Activated CD8-positive, alpha-beta memory T cell treated with anti-CD3 and anti-CD28 coated beads for 4 hours (primary cell): ENCODE measurements around the gene SPSB3.
"Not testable (repeated sequence)": the region's sequence is repeated elsewhere in the genome, so short reads cannot be mapped to it uniquely, and the experiment has no call there.

Experiments used
- DNase-seq, 2 donors: peaks; one replicate each; pipeline ENCODE4 v3.0.0-alpha.2; 2020; ENCODE audit warnings: low read depth in 2 of 2

Gene SPSB3

GRCh38 chr16:1743376-1744337 lies 38.7 kb downstream of the SPSB3 start:
- DNase-seq: no peak

DNA sequence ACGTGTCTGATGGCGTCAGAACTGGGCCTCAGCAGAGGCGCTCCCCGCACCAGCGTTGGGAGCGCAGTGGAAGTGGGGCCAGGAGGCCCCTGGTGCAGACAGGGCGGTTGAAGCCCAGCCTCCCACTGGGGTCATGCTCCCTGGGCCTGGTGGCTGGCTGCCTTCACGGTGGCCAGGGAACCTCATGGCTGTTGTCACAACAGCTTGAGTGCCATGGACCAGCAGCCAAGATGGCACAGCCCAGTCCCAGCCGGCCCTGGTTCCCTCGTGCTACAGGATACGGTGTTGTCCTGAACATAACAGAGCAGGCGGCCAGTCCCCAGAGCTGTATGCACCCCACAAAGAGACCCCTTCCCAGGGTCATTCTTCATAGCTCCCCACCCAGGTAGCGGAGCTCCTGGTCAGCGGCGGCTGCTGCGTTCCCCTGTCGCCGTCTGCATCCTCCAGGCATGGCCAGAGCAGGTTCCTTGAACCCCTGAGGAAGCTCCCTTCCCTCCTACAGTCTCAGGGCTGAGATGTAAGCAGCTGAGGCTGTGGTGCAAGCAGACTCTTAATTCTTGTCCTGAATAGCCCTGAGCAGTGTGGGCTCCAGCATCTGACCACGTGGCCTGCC lies 40.7 kb downstream of the SPSB3 start:
- DNase-seq: no peak

GRCh38 chr16:1740781-1741490 lies 41.4 kb downstream of the SPSB3 start:
- DNase-seq: no peak

DNA sequence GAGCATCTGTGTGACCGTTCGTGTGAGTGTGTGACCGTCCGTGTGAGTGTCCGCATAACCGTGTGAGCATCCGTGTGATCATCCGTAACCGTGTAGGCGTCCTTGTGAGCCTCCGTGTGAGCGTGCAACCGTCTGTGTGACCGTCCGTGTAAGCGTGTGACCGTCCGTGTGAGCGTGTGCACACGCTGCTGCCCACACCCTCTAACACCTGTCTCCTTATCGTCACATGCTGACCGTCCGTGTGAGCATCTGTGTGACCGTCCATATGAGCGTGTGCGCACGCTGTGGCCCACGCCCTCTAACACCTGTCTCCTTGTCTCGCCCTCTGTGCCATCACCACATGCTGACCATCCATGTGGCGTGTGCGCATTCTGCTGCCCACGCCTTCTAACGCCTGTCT lies 42.1 kb downstream of the SPSB3 start:
- DNase-seq: no peak

DNA sequence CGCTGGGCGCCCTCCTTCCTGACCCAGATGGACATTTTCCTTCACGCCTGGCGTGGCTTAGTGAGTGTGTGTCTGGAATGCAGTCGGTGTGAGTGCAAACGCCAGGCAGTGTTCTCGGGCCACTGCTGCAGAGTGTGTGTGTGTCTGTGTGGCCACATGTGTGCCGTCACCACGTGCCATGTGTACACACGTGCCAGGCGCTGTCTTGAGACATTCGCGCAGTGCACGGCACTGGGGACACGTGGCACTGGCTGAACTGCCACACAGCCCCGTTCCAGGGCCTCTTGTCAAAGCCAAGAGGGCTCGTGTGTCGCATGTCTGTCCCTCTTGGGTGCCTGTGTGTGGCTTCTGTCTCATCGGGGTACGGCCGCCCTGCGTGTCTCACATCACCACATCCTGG lies 47.6 kb downstream of the SPSB3 start:
- no peak for DNase-seq

DNA sequence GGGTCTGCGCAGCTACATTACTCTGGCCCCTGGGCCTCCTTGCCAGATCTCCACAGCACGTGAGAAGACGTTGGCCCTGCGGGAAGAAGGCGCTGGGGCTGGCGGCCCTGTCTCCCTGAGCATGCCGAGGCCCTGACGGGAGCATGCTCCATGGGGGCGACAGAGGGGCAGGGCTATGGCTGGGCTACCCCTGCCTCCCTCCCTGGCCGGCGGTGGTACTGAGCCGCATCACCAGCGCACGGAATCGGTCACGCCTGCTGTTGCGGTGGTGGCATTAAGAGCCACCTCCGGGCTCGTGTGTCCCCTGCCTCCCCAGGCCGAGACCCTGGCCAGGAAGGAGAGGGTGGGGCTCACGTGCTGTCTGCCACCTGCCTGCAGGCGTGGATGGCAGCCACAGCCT lies 48.2 kb downstream of the SPSB3 start:
- no peak for DNase-seq

DNA sequence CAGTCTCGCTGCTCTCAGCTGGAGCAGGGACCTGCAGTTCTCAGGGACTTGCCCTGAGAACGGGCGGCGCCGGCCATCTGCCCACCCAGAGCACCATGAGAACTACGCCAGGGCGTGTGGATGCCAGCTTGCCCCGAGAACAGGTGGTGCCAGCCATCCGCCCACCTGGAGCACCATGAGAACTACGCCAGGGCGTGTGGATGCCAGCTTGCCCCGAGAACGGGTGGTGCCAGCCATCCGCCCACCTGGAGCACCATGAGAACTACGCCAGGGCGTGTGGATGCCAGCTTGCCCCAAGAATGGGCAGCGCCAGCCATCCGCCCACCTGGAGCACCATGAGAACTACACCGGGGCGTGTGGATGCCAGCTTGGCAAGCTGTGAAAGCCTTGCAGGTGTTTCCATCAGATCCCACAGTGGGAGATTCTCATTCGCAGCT lies 49.8 kb downstream of the SPSB3 start:
- DNase-seq: not testable (repeated sequence)

DNA sequence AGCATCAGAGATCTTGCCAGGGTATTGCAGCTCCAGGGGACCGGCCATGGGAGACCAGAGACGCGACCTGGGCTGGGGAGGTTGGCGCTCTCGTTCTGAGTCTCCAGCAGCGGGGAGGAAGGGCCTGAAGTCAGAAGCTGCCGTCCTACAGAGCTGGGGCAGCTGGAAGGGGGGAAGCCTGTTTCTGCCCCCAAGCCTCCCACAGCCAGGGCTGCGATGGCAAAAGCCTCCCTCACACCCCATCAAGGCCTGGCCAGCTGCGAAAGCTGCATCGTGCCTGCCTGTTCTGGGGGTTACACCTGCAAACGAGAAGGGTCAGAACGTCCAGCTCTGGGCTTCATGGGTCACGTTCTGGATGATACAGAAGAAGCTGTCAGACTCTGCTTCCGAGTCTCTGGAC lies 50.3 kb downstream of the SPSB3 start:
- no peak for DNase-seq

DNA sequence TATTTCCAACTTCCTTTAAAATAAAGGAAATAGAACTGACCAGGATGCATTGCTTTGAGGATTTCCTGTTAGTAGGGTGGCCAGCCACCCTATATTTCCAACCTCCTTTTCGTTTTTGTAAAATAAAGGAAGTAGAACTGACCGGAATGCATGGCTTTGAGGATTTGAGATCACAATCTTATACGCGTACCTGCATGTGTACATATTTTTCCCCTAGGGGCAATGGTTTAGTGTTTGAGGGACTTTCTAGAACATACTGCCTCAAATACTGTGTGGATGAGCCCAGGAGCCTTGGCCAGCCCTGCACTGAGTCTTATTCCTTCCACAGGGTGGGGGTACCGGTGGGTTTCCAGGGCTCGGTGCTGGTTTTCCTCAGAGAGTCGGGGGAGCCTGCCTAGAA lies 50.8 kb downstream of the SPSB3 start:
- DNase-seq: no peak

- DNase-seq: no peak
These were observed 51.3 kb downstream of the SPSB3 start for GRCh38 chr16:1731073-1731472.

- no peak for DNase-seq
These were observed 52.9 kb downstream of the SPSB3 start for GRCh38 chr16:1729445-1729844.

GRCh38 chr16:1729026-1729425 lies 53.3 kb downstream of the SPSB3 start:
- DNase-seq: no peak

DNA sequence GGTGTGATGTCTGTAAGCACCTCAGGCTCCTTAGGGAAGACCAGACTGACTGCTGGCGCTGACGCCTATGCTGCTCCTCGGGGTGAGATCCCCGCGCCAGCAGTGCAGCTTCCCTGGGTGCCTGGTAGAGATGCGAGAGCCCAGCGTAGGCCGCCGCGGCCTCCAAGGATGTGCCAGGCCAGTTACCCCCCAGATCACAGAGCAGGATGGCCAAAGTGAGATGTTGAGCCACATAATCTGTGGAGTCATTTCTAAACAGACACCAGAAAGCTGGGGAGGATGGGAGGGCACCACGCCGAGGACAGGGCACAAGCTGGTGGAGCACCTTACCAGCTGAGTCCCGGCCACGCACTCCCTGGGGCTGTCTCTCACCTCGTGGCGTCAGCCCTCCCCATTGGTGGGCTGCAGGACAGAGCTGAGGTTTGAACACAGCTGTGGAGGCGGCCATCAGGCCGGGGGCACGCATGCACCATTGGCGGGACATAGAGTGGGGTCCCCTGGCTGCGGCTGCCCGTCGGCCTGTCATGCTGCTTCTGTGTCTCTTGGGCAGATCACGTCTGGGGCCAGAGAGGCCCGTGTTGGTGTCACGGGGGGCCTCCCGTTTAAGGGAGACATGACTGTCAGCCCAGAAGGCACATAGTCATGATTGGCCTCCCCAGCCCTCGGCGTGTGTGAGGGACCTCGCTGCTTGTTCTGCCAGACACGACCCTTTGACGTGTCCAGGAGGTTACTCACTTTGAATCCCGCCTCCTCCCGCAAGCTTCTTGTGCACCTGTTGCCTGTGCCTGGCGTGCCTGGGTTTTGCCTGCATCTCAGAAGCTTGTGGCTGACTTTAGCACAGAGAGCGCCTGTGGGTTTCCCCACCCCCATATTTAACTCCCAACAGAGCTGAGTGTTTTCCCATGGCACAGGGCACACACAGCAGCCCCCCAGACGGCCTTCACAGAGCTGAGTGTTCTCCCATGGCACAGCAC lies 54.4 kb downstream of the SPSB3 start:
- no peak for DNase-seq
